ENCODE measurements around the gene TTC28.
A peak's percentile ranks its signal among the peaks of the same experiment; 100 is the strongest.
"Not testable (repeated sequence)": the region's sequence is repeated elsewhere in the genome, so short reads cannot be mapped to it uniquely, and the experiment has no call there.

TTC28 gene

GRCh38 chr22:28553108-28553866 is 126.4 kb downstream of the TTC28 start:
- not testable (repeated sequence) for DNase-seq

GRCh38 chr22:28548406-28548805 is 131.2 kb downstream of the TTC28 start:
- no peak for DNase-seq

GRCh38 chr22:28547132-28547842 is 132.4 kb downstream of the TTC28 start:
- DNase-seq, result no peak

- DNase-seq, result no peak
Measured at GRCh38 chr22:28544431-28544868, 135.2 kb downstream of the TTC28 start.

- no peak for DNase-seq
Measured at GRCh38 chr22:28542980-28543621, 136.5 kb downstream of the TTC28 start.

- DNase-seq, result no peak
Measured at GRCh38 chr22:28541137-28541536, 138.5 kb downstream of the TTC28 start.

- no peak for DNase-seq
Measured at GRCh38 chr22:28538922-28539321, 140.7 kb downstream of the TTC28 start.

GRCh38 chr22:28530565-28530964 is 149.1 kb downstream of the TTC28 start:
- DNase-seq, result not testable (repeated sequence)

- DNase-seq, result not testable (repeated sequence)
Measured at GRCh38 chr22:28529144-28529543, 150.5 kb downstream of the TTC28 start.

GRCh38 chr22:28521451-28521850 is 158.2 kb downstream of the TTC28 start:
- no peak for DNase-seq

GRCh38 chr22:28514321-28514821 is 165.3 kb downstream of the TTC28 start:
- no peak for DNase-seq

GRCh38 chr22:28512387-28512786 is 167.3 kb downstream of the TTC28 start:
- not testable (repeated sequence) for DNase-seq

- no peak for DNase-seq
Measured at GRCh38 chr22:28507896-28508295, 171.7 kb downstream of the TTC28 start.

- DNase-seq, result no peak
Measured at GRCh38 chr22:28506150-28506535, 173.5 kb downstream of the TTC28 start.

GRCh38 chr22:28505416-28506149 is 174.1 kb downstream of the TTC28 start:
- DNase-seq, result no peak

GRCh38 chr22:28500006-28500405 is 179.6 kb downstream of the TTC28 start:
- peak; percentile 30 for DNase-seq

GRCh38 chr22:28498044-28498443 is 181.6 kb downstream of the TTC28 start:
- DNase-seq, result peak; percentile 13

GRCh38 chr22:28497188-28497587 is 182.5 kb downstream of the TTC28 start:
- no peak for DNase-seq

- not testable (repeated sequence) for DNase-seq
Measured at GRCh38 chr22:28491289-28491688, 188.4 kb downstream of the TTC28 start.

- DNase-seq, result peak; percentile 31
Measured at GRCh38 chr22:28488825-28489224, 190.8 kb downstream of the TTC28 start.

GRCh38 chr22:28484662-28485061 is 195.0 kb downstream of the TTC28 start:
- no peak for DNase-seq

GRCh38 chr22:28481725-28482124 is 197.9 kb downstream of the TTC28 start:
- DNase-seq, result no peak
